Heart left ventricle (tissue), 16 donors: Measurements from ENCODE around the gene ZNF28. TPM values are rescaled to one million over a fixed set of nuclear protein-coding genes. Genes with fewer than 3 reads are reported as not detected.
A peak's percentile ranks its signal among the peaks of the same experiment; 100 is the strongest.
"Not testable (repeated sequence)": the region's sequence is repeated elsewhere in the genome, so short reads cannot be mapped to it uniquely, and the experiment has no call there.

Source experiments
- ATAC-seq, 4 donors: fragments of 200-7000 bp; cut with Tn5 transposase; one replicate each; pipeline ENCODE4 v1.9.1; 2020 to 2022; ENCODE audit warnings: moderate library complexity in 4 of 4, mild to moderate bottlenecking in 3 of 4, moderate number of reproducible peaks in 1 of 4
- DNase-seq, 5 donors: peaks; one replicate each; pipeline ENCODE4 v3.0.0-alpha.2; 2020
- H3K27ac ChIP-seq, 12 donors: fragments of 200-600 bp; sonication (generic) in 4 of 12; one replicate each; pipeline versions ENCODE4 v1.5.0 to v1.8.0; 2016 to 2022; ENCODE audit warnings: mild to moderate bottlenecking in 2 of 12
- H3K27me3 ChIP-seq, 9 donors: fragments of 200-600 bp; sonication (generic) in 2 of 9; one replicate each; pipeline versions ENCODE4 v1.5.1 to v1.8.0; 2016 to 2022; ENCODE audit warnings: mild to moderate bottlenecking in 3 of 9
- H3K36me3 ChIP-seq, 9 donors: fragments of 200-600 bp; sonication (generic) in 2 of 9; one replicate each; pipeline versions ENCODE4 v1.5.0 to v1.8.0; 2018 to 2022; ENCODE audit warnings: mild to moderate bottlenecking in 2 of 9
- H3K4me1 ChIP-seq, 12 donors: fragments of 200-600 bp; sonication (generic) in 4 of 12; one replicate each; pipeline versions ENCODE4 v1.5.0 to v1.8.0; 2016 to 2022; ENCODE audit warnings: mild to moderate bottlenecking in 3 of 12
- H3K4me3 ChIP-seq, 12 donors: fragments of 200-600 bp; sonication (generic) in 4 of 12; one replicate each; pipeline versions ENCODE4 v1.5.0 to v1.8.0; 2017 to 2022; ENCODE audit warnings: mild to moderate bottlenecking in 9 of 12, moderate library complexity in 4 of 12
- H3K9me3 ChIP-seq, 12 donors: fragments of 200-600 bp; sonication (generic) in 4 of 12; one replicate each; pipeline versions ENCODE4 v1.5.0 to v1.8.0; 2016 to 2022; ENCODE audit warnings: mild to moderate bottlenecking in 1 of 12
- CTCF ChIP-seq, 12 donors: fragments of 200-600 bp; sonication (generic) in 4 of 12; IDR thresholded peaks; one replicate each; pipeline versions ENCODE4 v1.5.0 to v1.8.0; 2018 to 2022; ENCODE audit warnings: antibody characterized with exemption in 12 of 12, mild to moderate bottlenecking in 5 of 12
- POLR2A ChIP-seq, 2 donors: fragments of 450-650 bp; IDR thresholded peaks; one replicate each; pipeline ENCODE4 v1.6.1; 2017; ENCODE audit warnings: antibody characterized with exemption in 2 of 2, mild to moderate bottlenecking in 2 of 2, moderate library complexity in 2 of 2
- WGBS, 4 donors: extraction: QIAGEN DNeasy Blood & Tissue Kit in 2 of 4; methylation state at CpG; one replicate each; pipeline versions ENCODE4 v1.1.5 to v1.1.7; 2013 to 2018; 5-methylcytosine and 5-hydroxymethylcytosine counted together
- intact Hi-C, 10 donors: fragments of 100-400 bp; cut with DNase I; formaldehyde crosslinking; loops; one replicate each; pipeline versions ENCODE4 v1.11.1 to v1.14.2; 2022
- long read RNA-seq, 3 donors: library from polyadenylated mRNA; unstranded; transcript quantifications; one replicate each; pipeline ENCODE4 v2.0.0, GENCODE V29; 2020 to 2021
- polyA plus RNA-seq, 2 donors: library from polyadenylated mRNA; stranded (reverse); fragments of 200-250 nt; gene quantifications; one replicate each; pipeline ENCODE4 v1.2.3, GENCODE V29; 2013
- total RNA-seq, 9 donors: library from RNA; depleted of rRNA in 2 of 9; stranded (reverse); fragments of >200 nt in 2 of 9; fragmentation: NEBNext Ultra II Directional in 3 of 9; extraction: Animal tissue kit (Norgen Biotek cat#: 25700) in 3 of 9; gene quantifications; one replicate each; pipeline versions ENCODE4 v1.1.0 to v1.2.4, GENCODE V29; 2016 to 2023
- donor health status: ischemic (EF 13 %, LVEDD 7.1; RV severe dilation, severe dysfunction).
- donor health status: healthy with polysubstance abuse.
- donor health status: DM: no; HTN: yes; CAD: no.
- donor health status: DM: no; HTN: no; CAD: no.
- donor health status: ischemic (EF 25% LVEDD 6.9; RV normal size, moderate dysfunction).
- donor health status: ischemic (EF 25% LVEDD 5.7; RV mildly dilated, moderate dysfunction).
- donor health status: healthy.
- donor health status: DM: yes; HTN: yes; CAD: no.
- donor health status: ischemic (EF 35%, LVEDD 5.7; RV mildly dilated, moderate dysfunction).
- donor health status: nonischemic (EF 11% LVEDD 7.7; RV severe dilation, severe dysfunction).
- donor health status: DM: yes; HTN: yes; CAD: no.
- donor health status: PGD.
- donor health status: ischemic (EF 29% LVEDD 5.4; RV normal size, mild dysfunction).
- donor health status: nonischemic (EF 23%, LVEDD 6.1; RV moderate dilation, normal function).

ZNF28 gene
- total RNA-seq (10 to 100 TPM in 2 of 9 donors, 1 to 10 TPM in 7; 5.6 to 11.4 (median 8.8) TPM), polyA plus RNA-seq (1 to 10 TPM; 2.3 to 7.8 TPM)
- long read RNA-seq, donor 1, partial matches to known transcripts = 0 of 11 reads
- long read RNA-seq, donor 1, other reads (novel, unspliced or antisense) = 8 of 11 reads
- long read RNA-seq, donor 2, full-length matches to known transcripts = 4 of 11 reads
- long read RNA-seq, donor 2, partial matches to known transcripts = 0 of 11 reads
- long read RNA-seq, donor 2, other reads (novel, unspliced or antisense) = 7 of 11 reads
- long read RNA-seq, donor 3, full-length matches to known transcripts = 3 of 17 reads
- long read RNA-seq, donor 3, partial matches to known transcripts = 2 of 17 reads
- long read RNA-seq, donor 3, other reads (novel, unspliced or antisense) = 12 of 17 reads

GRCh38 chr19:52821204-52821960 lies at the start of gene ZNF28:
Gene ZNF28 (minus strand): TSS chr19:52821633. CDS start chr19:52817958, 3,675 bp downstream.
- WGBS, 4 donors = 1 to 2% (median 1%) methylated on average over 21 to 40 of the region's 44 CpGs
- peak within 1 kb of the TSS in 9 of 12 donors; percentile 5 to 77 (median 60) for H3K27ac ChIP-seq
- H3K36me3 ChIP-seq = peaks cover 0 to 15% (median 6%) of the 10 kb centered on the region in 9 donors
- DNase-seq (peak; percentile 69 to 88 (median 86)), ATAC-seq (peak; percentile 99 to 100 (median 100))
- intact Hi-C loops = loop anchor here in 4 of 10 donors (2.0 to 5.0 kb wide), 3 partner anchors 33 to 36 kb away; partner anchors contain the start of gene ZNF468 (in 3 of the 4)
- H3K4me1 ChIP-seq = peaks cover 0 to 10% (median 0%) of the 10 kb centered on the region in 12 donors
- H3K27me3 ChIP-seq, H3K9me3 ChIP-seq: not testable (repeated sequence)
- H3K4me3 ChIP-seq = peak within 1 kb of the TSS; percentile 32 to 77 (median 66)
- peak in 1 of 2 donors; percentile 39 for TF ChIP-seq POLR2A (IDR thresholded peaks at IDR 0.05)

DNA sequence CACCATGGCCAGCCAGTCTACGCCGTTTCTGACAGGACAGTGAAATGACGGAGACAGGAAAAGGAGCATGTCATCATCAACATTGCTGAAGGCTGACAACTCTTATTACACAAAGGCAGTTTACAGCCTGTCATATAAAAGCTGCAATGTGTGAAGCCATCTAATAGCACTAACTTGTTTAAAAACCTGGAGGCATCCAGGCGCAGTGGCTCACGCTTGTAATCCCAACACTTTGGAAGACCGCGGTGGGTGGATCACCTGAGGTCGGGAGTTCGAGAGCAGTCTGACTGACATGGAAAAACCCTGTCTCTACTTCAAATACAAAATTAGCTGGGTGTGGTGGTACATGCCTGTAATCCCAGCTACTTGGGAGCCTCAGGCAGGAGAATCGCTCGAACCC lies 46.6 kb upstream of the ZNF28 start:
- H3K27me3 ChIP-seq, intact Hi-C loops, DNase-seq, ATAC-seq, H3K4me1 ChIP-seq, H3K36me3 ChIP-seq, H3K9me3 ChIP-seq, H3K27ac ChIP-seq, H3K4me3 ChIP-seq: not testable (repeated sequence)
- WGBS, 4 donors = 94 to 98% (median 96%) methylated on average over 11 of the region's 11 CpGs

DNA sequence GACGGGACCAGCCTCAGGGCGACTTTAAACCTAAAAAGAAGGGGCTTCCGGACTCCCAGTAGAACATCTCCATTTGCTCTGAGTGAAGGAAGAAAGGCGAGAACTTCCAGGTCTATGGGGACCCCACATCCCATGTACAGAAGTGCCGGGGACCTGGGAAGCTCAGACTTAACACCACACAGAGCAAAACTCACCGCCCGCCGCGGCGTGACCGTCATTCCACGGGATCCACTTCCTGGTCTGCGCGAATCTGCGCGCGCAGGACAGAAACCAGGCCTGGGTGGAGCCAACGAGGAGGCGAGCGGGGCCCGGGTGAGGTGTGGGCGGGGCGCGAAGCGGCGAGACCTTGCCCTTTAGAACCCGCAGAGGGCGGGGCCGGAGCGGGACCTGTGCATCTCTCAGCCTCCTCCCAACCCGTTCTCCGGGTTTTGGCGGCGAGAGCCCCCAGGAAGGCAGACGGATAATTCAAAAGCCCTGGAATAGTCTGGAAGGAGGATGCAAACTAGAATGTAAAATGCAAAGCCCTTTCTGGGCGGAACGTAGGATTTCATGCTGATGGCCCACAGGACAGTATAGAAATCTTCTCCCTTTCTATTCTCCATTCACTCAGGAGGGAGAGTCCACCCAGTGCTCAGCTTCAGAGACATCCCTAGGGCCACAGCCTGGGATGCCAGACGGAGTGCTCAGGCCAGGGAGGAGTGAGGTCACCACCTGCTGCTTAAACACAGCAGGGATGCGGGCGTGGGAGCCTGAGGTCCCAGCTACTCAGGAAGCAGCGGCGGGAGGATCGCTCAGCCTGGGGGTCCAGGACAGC lies 36.2 kb upstream of the ZNF28 start, which contains the start of gene ZNF468:
Gene ZNF468, minus strand, starts transcription at position 242 of the 814 bp plus-strand sequence. CDS start 3,347 bp downstream, outside the sequence.
- TF ChIP-seq CTCF (IDR thresholded peaks at IDR 0.05) = peak in 3 of 12 donors; percentile 15 to 29 (median 24)
- TF ChIP-seq POLR2A (IDR thresholded peaks at IDR 0.05) = peak in 1 of 2 donors; percentile 56
- 2 to 5% (median 3%) methylated on average over 29 to 43 of the region's 43 CpGs for WGBS, 4 donors
- H3K9me3 ChIP-seq, H3K27me3 ChIP-seq, H3K4me1 ChIP-seq: not testable (repeated sequence)
- Histone ChIP-seq H3K4me3 (peak within 1 kb of the TSS; percentile 64 to 97 (median 73)), H3K36me3 (peaks cover 0 to 18% (median 15%) of the 10 kb centered on the region in 9 donors), H3K27ac (peak within 1 kb of the TSS in 11 of 12 donors; percentile 45 to 79 (median 64))
- DNase-seq (peak; percentile 65 to 92 (median 76)), ATAC-seq (peak; percentile 100)
- intact Hi-C loops = loop anchor here in 4 of 10 donors (2.0 to 5.0 kb wide), 3 partner anchors 35 to 40 kb away; partner anchors contain the start of genes ZNF28 (in 3 of the 4) and ZNF320 (in 2 of the 4)

DNA sequence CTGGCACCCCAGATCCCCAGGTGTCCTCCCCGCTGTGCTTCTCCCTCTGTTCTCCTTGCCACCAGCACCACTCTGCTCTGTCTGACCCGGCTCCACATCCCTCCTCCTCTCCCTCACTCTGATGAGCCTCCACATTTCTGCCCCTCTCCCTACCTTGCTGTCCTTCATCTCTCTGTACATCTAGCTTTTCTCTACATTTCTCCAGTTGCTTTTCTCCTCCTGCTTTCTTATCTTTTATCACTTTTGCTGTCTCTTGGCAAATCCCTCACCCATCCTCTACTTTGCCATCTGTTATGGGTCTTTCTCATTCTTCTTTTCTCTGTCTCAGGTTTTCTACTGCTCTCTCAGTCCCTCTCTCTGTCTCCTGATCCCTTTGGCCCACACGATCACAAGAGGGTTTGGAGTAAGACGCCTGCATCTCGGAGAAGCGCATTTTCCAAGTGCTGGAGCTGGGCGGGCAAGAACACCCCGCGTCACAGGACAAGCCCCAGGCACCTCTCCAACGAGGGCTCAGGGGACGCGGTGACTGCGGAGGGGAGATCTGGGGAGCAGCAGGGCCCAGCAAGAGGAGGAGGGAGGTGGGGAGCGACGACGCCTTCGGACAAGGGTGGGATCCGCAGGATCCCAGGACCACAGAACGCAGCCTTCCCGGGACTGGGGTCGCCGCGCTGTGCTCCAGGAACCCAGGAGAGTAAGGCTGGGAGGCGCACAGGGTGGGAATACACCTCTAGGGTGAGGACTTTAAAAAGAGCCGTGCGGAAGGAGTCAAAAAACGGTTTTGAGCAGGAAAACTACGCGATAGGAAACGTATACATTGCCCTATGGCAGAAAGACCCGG lies 35.3 kb upstream of the ZNF28 start:
- WGBS, 4 donors = 5 to 7% (median 5%) methylated on average over 23 to 31 of the region's 31 CpGs
- not testable (repeated sequence) for H3K27me3 ChIP-seq, H3K4me1 ChIP-seq, H3K9me3 ChIP-seq, DNase-seq
- peak overlapping the region in 11 of 12 donors; percentile 21 to 79 (median 57) for H3K27ac ChIP-seq
- peak overlapping the region; percentile 64 to 97 (median 73) for H3K4me3 ChIP-seq
- intact Hi-C loops = loop anchor here in 4 of 10 donors (2.0 to 5.0 kb wide), 3 partner anchors 34 to 41 kb away; partner anchors contain the start of genes ZNF28 (in 3 of the 4) and ZNF320 (in 2 of the 4)
- peak in 3 of 4 donors; percentile 39 to 45 (median 45) for ATAC-seq
- peaks cover 0 to 26% (median 23%) of the 10 kb centered on the region in 9 donors for H3K36me3 ChIP-seq

DNA sequence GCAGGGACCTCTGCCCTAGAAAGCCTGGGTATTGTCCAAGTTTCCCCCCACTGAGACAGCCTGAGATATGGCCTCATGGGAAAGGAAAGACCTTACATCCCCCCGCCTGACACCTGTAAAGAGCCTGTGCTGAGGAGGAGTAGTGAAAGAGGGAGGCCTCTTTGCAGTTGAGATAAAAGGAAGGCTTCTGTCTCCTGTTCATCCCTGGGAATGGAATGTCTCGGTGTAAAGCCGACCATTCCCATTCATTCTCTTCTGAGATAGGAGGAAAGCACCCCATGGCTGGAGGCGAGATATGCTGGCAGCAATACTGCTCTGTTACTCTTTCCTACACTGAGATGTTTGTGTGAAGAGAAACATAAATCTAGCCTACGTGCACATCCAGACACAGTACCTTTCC lies 25.9 kb upstream of the ZNF28 start:
- H3K36me3 ChIP-seq = peaks cover 18 to 95% (median 90%) of the 10 kb centered on the region in 9 donors
- DNase-seq, H3K27me3 ChIP-seq, intact Hi-C loops, ATAC-seq, H3K27ac ChIP-seq, H3K4me1 ChIP-seq, H3K4me3 ChIP-seq: not testable (repeated sequence)
- peaks cover 0 to 45% (median 15%) of the 10 kb centered on the region in 12 donors for H3K9me3 ChIP-seq
- WGBS, 4 donors = 54 to 74% (median 66%) methylated on average over 5 of the region's 5 CpGs

- H3K36me3 ChIP-seq = peaks cover 26 to 84% (median 66%) of the 10 kb centered on the region in 9 donors
- 96 to 98% (median 97%) methylated on average over 10 of the region's 10 CpGs for WGBS, 4 donors
Measured at GRCh38 chr19:52840825-52841465, 19.5 kb upstream of the ZNF28 start.

GRCh38 chr19:52834289-52834688 lies 12.9 kb upstream of the ZNF28 start:
- WGBS, 4 donors = 73 to 82% (median 75%) methylated on average over 1 of the region's 1 CpG
- intact Hi-C loops, DNase-seq, ATAC-seq, H3K27ac ChIP-seq, H3K4me3 ChIP-seq, H3K27me3 ChIP-seq, H3K4me1 ChIP-seq: not testable (repeated sequence)
- Histone ChIP-seq H3K9me3 (peaks cover 0 to 38% (median 12%) of the 10 kb centered on the region in 12 donors), H3K36me3 (peaks cover 0 to 18% (median under 1%) of the 10 kb centered on the region in 9 donors)

More at GRCh38 chr19:52840825-52841465, 19.5 kb upstream of the ZNF28 start:
- H3K27ac ChIP-seq, H3K4me3 ChIP-seq, intact Hi-C loops, H3K27me3 ChIP-seq, ATAC-seq, H3K4me1 ChIP-seq, DNase-seq: not testable (repeated sequence)
- H3K9me3 ChIP-seq = peaks cover 0 to 100% (median 52%) of the 10 kb centered on the region in 12 donors
